Nucleus accumbens (tissue), 56 donors: Measurements from ENCODE around the gene KLC1.

ENCODE experiments used
- DNase-seq, 56 donors: peaks; one replicate each; lab custom pipeline; 2025; lab: John Stamatoyannopoulos, UW

KLC1 gene

DNA sequence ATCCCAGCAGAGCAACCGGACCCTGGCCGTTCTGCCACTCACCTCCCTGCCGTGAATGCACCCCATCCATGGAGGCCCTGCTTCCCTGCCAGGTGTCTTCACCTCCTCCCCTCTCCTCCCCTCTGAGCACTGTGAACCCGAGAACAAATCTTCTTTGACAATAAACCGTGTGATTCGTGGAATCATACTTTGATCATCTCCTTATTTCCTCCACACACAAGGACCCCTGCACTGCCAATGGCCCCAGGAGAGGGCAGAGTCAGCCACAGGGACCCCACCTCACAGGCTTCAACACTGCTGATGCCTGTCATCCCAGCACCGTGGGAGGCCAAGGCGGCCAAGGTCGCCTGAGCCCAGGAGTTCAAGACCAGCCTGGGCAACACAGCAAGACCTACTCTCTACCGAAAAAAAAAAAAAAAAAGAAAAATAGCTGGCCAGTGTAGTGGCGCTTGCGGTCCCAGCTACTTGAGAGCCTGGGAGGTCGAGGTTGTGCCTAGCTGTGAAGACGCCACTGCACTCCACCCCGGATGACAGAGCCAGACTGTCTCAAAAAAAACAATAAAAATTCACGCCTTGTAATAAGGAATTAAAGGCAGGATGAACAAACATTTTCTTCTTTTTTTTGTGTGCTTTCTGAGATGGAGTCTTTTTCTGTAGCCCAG lies 85.2 kb downstream of the KLC1 start:
- DNase-seq = no peak

DNA sequence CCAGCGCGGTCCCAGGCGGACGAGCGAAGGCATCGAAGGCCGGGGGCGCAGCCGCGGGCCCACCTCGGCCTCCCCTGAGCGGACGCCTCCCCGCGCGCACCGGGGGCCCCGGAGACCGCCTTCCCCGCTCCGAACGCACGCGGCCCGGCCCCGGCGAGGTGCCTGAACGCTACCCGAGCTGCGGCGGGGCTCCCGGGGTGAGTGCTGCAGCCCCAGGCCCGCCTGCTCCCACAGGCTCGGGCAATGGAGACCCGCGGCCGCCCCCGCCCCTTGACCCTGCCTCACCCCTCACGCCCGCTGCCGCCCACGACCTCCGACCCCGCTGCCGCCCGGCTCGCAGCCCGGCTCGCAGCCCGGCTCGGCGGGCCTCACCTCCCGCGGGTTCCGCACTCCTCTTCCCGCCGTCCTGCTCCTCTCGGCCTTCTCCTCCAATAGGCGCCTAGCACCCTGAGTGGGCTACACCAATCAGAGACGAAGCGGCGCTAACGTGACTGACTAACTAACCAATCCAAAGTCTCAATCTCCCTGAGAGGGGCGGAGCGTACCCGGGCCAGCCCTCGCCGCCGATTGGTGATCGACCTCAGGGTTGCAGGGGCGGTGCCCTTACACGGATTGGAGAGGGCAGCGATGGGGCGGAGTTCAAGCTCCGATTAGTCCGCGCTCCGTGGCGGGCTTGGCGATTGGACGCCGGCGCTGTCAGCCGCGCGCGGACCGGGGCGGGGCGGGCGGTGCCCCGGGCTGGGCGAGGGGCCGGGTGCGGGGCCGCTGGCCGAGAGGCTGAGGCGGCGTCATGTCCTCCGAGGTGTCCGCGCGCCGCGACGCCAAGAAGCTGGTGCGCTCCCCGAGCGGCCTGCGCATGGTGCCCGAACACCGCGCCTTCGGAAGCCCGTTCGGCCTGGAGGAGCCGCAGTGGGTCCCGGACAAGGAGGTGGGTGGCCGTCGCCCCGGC lies 86.3 kb downstream of the KLC1 start, which contains the start of the genes XRCC3 and ZFYVE21:
TSS of gene XRCC3 (minus strand) at position 400 of the 949 bp plus-strand sequence. CDS start 4,364 bp downstream, outside the sequence.
TSS of gene ZFYVE21 (plus strand) at position 759 of the 949 bp plus-strand sequence. CDS start at position 791, 32 bp downstream.
- peak; percentile 90 to 99 (median 98) for DNase-seq

DNA sequence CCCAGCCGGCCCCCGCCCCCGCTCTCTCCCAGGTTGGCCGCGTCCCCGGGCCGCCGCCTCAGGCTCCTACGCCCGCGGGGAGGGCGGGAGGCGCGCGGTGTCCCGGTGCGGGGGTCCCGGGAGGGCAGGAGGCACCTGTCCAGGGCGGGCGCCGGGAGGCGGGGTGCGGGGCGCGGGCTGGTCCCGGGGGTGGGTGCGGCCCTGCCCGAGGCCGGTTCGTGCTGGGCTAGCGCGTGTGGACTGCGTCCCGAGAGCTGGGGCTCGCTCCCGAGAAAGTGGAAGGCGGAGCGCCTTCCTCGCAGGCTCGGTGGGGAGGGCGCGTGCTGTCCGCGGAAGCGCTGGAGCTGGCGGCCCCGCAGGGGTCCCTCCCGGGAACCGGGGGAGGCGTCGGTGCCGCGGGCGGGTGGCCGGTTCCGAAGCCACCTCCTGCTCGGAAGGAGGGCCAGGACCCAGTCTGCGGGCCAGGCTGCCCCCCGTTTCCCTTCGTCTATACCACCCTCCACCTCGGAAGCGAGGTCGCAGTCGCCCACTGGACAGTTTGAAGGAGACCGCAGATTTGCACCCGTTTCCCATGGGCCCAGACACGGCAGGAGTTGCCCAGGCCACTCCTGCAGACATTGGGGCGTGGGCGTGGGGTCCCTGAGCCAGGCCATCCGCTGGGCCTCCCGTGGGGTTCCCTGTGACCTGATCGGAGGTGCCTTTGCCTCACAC lies 87.2 kb downstream of the KLC1 start:
- peak in 2 of 56 donors; percentile 57 to 62 for DNase-seq

DNA sequence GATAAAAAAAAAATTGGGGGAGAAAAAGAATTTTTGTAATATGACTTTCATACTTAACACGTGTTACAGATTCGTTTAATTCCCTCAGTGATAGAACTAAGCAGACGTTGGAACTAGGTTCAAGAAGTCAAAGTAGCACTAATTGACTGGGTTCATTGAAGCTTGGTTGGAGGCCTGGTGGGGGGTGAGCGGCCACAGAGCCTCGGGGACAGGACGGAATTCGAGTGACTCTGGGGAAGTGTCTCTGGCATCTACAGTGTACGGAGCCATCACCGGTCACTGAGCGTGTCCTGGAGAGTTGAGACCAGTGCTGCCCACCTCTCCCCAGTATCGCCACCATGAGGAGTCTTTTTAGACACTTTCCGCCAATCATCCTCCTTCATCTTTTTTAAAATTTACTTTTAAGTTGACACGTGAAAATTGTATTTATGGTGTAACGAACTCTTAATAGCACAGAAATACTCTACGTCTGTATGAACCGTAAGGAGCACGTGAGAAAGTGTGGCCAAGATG lies 87.9 kb downstream of the KLC1 start:
- no peak for DNase-seq

DNA sequence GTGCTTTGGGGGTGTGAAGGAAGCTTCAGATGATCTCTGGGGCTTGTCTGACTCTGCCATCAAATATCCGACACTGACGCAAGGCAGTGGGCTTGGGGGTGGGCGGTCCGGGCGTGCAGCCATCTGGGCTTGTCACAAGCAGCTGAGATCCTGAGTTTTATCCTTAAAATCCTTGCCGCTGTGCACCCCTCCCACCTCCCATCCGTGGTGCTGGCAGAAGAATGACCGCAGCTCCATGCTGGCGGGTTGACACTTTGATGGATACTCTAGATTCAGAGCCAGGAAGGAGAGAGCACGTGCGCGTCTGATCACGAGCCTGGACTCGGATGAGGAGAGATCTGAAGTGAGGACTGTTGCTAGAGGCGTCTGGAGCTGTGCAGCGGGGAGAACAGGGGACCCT lies 89.6 kb downstream of the KLC1 start:
- no peak for DNase-seq

DNA sequence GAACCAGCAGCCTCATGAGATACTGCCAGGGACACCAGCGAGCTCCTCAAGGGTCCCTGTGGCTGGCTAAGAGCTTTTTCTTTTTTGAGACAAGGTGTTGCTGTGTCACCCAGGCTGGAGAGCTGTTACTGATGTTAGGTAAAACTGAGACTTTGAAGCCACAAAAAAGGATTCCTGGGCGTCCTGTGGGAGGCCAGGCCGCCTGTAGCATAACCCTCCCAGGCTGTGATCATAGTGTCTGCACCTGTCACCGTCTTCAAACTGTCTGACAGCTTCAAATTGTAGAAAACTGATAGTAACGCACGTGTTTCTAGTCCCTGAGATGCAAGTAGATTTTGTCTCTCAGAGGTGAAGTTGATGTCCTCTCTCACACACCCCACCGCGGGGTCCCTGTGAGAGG lies 90.7 kb downstream of the KLC1 start:
- no peak for DNase-seq

DNA sequence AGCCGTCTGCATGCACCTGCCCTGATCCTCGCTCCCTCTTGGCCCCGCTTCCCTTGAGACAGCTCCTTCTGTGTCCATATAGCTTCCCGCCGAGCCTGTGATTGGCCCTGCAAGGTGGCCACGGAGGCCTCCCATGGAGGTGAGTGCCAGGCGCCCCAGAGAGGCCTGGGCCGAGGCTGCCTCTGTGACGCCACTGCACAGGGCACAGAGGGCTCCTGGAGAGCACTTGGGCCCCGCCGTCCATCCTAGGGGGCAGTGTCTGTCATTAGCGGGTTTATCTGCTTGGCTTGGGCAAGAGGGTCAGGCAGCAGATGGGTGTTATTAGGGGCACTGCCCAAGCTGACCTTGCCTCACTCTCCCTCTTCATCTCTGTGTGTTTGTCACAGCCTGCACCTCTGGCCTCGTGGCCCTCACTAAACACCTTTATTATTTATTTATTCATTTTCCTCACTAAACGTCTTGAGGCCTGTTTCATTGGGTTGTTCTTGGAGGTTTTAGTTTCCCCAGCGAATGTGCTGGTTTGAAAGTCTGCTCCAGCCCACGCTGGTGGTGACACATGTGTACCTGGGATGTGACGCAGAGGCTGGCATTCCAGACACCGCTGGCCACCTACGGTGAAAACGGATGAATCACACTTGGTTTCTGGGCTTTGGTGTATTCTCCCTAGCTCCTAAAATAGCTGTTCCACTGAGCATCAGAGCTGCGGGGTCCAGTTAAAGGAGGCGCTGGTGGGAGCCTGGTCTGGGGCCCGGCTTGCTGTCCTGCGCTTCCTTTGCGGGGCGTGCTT lies 92.5 kb downstream of the KLC1 start:
- DNase-seq = peak in 32 of 56 donors; percentile 23 to 83 (median 50)

DNA sequence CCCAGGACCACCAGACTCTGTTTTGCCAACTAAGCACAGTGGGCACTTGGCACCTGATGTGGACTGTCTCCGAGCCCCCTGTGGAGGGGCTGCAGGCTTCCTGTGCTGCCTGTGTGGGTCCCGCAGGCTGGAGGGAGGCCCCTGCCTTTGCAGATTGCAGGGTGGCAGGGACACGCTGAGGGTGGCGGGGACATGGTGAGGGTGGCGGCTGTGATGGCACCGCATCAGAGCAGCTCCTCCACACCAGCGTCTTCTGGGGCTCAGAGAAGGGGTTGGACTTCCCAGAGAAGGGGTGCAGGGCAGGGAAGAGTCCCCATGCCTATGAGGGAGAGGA lies 94.7 kb downstream of the KLC1 start:
- DNase-seq = no peak

DNA sequence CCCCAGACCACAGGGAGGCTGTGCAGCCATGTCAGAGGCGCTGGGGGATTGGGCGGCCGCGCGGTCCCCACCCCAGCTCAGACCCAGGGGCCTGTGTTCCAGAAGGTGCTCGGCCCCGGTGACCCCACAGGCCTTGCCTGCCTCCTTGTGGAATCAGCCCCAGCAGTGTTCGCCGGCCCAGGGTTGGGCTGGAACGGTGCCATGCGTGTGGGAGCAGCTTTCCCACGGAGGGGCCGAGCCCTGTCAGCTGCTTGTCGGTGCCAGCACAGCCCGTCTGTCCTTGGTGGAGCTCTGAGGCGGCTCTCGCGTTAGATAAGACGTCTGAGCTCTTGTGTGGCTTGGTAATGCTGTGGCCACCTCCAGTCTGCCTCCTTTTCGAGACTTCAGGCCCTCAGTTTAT lies 95.1 kb downstream of the KLC1 start:
- peak in 30 of 56 donors; percentile 10 to 78 (median 48) for DNase-seq

DNA sequence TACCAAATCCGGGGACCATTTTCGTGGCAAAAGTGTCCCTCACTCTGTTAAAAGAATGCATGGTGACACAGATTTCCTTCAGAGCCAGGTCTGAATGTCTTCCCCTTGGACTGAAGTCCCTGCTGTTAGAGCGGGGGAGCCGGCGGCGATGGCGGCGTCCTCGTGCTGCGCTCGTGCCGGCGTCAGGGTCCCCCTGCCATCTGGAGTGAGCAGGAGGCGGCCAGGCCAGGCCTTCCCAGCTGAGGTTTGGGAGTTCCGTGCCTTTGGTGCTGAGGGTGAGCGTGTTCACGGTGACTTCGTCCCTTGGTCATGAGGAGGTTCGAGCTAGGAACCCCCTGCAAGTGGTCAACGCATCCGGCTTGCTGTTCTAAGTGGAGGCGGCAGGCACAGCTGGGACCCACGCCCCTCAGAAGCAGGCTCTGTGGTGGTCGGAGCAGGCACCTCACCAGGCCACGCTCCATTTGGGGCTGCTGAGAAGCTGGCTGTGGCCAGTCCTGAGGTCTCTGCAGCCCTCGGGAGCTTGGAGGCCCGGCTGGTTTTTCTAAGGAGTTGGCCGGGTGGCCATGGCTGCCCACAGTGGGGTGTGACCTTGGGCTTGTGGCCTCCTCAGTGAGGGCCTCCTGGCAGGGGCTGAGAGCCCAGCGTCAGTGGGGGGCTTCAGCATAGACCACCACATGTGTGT lies 96.1 kb downstream of the KLC1 start:
- DNase-seq = no peak

DNA sequence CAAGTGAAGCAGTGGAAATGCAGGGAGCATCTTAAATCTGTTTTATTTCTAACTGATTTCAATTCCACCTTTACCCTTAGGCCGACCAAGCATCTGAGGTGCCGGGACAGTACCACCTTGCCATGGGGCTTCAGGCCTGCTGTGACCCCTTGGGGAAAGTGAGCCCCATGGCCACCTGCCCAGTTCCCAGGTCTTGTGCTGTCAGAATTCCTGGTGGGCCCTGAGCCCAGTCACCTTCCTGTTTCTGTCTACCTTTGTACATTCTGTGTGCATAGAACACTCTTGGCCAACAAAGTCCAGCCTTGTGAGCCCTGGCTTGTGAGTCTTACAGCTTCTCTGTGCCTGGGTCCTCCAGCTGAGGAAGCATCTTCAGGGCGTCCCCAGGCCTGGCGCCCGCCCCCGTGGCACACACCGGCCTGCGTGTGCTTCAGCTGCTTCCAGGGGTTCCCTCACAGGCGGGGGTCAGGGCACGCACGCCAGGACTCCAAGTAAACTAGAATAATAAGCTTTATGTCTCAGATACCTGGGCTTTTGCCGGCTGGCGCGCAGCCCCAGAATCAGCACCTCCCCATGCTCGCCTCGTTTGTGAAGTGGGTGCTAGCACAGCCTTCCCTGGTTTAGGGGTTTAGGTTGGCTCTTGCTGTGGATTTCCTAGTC lies 96.9 kb downstream of the KLC1 start:
- DNase-seq = no peak

DNA sequence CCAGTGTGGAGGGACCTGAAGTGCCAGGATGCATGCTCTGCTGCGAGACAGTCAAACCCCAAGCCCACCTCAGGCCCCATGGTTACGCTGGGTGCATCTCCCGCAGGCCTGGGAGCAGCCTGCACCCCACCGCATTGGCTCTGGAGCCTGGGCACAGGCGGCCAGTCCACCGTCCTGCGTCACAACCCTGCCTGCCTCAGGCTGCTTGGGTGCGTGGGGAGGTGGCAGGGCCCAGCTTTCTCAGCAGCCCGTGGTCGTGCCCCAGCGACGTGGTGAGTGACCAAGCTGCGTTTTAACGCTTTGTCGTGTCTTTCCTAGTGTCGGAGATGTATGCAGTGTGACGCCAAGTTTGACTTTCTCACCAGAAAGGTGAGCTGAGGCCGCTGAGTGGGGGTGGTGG lies 97.5 kb downstream of the KLC1 start:
- no peak for DNase-seq

DNA sequence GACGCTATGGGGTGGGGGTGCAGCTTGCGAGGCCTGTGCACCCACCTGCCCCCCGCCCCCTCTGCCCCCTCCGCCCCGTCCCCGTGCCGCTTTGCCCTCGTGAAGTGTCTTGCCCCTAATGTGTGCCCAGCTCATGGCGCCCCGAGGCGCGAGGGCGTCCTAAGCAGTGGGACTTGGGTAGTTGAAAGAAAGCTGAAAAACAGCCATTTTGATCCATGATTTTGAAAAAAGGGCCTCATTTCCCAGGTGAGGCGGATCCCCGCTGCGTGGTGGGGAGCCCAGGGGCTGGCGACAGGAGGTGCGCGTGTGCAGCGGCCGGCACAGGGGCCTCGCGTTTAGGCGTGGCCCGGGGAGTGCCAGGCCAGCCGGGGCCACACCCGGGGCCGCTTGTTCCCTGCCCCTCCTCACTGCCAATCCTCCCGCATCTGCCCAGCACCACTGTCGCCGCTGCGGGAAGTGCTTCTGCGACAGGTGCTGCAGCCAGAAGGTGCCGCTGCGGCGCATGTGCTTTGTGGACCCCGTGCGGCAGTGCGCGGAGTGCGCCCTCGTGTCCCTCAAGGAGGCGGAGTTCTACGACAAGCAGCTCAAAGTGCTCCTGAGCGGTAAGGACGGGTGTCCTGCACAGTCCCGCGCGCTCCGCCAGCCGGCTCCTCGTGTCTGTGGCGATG lies 98.4 kb downstream of the KLC1 start:
- DNase-seq = peak in 9 of 56 donors; percentile 18 to 74 (median 42)

DNA sequence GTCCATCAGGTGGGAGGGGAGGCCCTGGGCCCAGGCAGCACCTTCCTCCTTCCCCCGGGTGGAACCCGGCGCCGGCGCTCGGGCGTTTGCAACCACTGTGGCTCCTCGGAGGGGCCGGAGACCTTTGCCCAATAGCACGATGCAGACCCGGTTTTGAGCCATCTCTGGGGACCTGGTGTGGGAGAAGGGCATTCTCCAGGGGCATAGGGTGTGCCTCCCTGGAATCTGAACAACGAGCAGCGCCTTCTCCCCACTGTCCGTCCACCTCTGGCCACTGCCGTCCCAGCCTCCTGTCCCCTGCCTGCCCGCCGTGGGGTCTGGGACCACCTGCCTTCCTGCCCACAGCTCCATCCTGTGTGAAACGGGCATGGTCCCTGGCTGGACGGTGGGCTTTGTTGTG lies 99.1 kb downstream of the KLC1 start:
- DNase-seq = no peak

DNA sequence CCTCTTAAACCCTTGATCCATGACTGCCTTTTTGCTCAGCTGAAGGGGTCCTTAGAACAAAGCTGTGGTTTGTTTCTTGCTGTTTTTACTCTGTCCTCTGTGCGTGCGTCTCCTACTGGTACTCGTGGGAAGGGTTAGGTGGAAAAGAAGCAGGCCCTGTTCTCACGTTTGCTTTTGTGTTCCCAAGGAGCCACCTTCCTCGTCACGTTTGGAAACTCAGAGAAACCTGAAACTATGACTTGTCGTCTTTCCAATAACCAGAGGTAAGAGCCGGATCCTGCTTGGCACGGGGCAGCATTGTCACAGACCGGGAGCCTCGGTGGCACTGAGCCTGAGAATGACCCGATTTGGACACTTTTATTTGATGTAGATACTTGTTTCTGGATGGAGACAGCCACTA lies 99.7 kb downstream of the KLC1 start:
- no peak for DNase-seq

DNA sequence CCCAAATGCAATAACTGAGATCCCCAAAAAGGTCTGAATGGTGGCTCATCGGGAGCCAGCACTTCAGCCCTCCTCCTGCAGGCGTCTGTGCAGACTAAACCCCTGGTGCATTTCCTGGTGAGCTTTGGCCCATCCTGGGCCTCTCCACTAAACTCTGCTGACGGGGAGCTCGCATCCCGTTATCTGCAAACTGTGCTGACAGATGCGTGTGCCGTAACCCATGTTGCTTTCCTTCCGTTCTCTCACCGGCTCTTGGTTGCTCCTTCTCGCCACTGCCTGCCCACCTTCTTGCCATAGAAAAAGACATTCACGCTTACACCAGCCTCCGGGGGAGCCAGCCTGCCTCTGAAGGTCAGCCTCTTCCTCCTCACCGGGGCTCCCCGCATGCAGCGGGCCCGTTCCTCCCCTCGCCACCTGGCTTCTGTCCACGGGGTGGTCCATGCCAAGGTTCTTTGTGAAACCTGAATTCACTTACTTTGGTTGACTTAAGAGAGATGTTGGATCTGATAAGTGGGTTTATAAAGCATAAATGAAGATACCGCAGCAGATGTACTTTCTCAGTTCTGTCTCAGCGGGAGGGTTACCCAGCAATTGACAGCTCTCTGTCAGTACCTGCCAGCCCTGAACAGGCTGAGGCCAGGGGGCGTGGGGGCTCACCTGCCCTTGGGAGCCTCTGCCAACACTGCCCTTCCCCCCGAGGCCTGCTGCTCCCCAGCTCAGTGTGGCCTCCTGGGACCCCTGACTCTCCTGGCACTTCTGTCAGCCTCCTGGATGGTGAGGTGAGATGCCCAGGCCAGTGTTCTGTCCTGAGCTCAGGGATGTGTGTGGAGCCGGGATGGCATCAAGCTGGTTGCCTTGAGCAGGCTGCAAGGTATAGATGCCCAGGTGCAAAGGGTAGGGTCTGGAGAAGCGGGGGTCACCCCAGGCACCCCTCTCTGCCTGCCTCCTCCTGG lies 100.8 kb downstream of the KLC1 start:
- no peak for DNase-seq

DNA sequence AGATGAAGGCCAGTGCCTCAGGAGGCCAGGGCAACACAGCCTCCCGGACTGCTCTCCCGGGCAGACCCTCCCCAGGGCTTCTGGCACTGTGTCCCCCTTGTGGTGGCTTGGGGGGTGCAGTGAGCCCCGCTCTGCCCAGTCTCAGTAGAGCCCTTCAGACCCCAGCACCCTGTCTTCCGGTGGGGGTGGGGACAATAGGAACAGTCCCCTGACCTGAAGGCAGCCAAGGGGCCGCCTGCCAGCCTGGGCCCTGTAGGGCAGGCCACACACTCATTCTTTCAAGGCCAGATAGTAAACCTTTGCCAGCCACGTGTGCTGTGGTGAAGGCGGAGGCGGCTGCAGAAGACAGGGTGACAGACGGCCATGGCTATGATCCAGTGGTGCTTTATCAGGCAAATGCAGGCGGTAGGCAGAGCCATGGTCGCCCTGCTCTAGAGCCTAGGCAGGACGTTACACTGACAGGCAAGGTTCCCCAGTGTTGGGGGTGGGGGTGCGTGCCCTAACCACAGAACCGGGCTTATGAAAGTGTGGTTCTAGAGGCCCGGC lies 101.6 kb downstream of the KLC1 start:
- peak in 1 of 56 donors; percentile 42 for DNase-seq
